Chondrocyte (in vitro differentiated cells): ENCODE measurements around the gene NOSTRIN. TPM values are rescaled to one million over a fixed set of nuclear protein-coding genes. Genes with fewer than 3 reads are reported as not detected.

ENCODE experiments used
- DNase-seq: peaks from one replicate; pipeline ENCODE4 v3.0.0; 2021; ENCODE audit warnings: mixed read lengths, low spot score
- H3K27ac Mint-ChIP-seq: one replicate; pipeline ENCODE4 v1.8.0; 2021; ENCODE audit warnings: mild to moderate bottlenecking, moderate library complexity, mixed read lengths; ENCODE audit not compliant: unreplicated experiment
- H3K27me3 Mint-ChIP-seq: 2 replicates; pipeline ENCODE4 v1.8.0; 2021; ENCODE audit warnings: low read depth, mixed read lengths
- H3K36me3 Mint-ChIP-seq: 2 replicates; pipeline ENCODE4 v1.8.0; 2021; ENCODE audit warnings: low read depth, mixed read lengths
- H3K4me1 Mint-ChIP-seq: 2 replicates; pipeline ENCODE4 v1.8.0; 2021; ENCODE audit warnings: low read depth, mild to moderate bottlenecking, mixed read lengths
- H3K4me3 Mint-ChIP-seq: one replicate; pipeline ENCODE4 v1.8.0; 2021; ENCODE audit warnings: mild to moderate bottlenecking, moderate library complexity, mixed read lengths; ENCODE audit not compliant: unreplicated experiment
- H3K9me3 Mint-ChIP-seq: 2 replicates; pipeline ENCODE4 v1.8.0; 2021; ENCODE audit warnings: low read depth, mixed read lengths
- total RNA-seq: library from RNA; stranded (reverse); gene quantifications from 3 replicates; pipeline ENCODE4 v1.2.1, GENCODE V29; 2021
- TF ChIP-seq, protein P1 (sequence below): fragments of 200-600 bp; sonication (generic); IDR thresholded peaks from 2 replicates; pipeline ENCODE4 v1.5.0; 2021; ENCODE audit warnings: antibody characterized with exemption, mild to moderate bottlenecking, moderate library complexity

The NOSTRIN gene
- total RNA-seq, 1 donor from 2014 or later, result 0.27 TPM

DNA sequence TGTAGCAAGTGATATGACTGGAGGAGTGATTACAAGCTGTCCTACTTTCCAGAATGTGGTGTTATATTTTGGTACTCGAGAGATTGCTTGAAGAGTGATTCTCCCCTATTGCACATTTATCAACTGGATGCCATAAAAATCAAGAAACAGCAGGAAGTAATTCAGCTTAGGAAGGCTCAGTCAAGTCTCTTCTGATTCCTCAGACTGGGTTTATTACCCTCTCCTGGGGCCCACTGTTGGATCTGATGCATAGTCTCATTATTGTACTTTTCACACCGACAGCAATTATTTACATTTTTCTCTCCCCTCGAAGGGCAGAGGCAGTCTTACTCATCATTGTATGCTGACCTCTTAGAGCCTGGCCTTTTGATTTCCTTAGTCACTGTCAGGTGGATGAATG is 9.3 kb downstream of the NOSTRIN start:
- Mint-ChIP-seq H3K27me3 (no peaks in the 10 kb centered on the region), H3K36me3 (no peaks in the 10 kb centered on the region), H3K4me3 (no peak overlapping the region), H3K4me1 (peaks cover 5% of the 10 kb centered on the region), H3K9me3 (no peaks in the 10 kb centered on the region), H3K27ac (no peak overlapping the region)
- DNase-seq, result no peak
- TF ChIP-seq, protein P1, sequence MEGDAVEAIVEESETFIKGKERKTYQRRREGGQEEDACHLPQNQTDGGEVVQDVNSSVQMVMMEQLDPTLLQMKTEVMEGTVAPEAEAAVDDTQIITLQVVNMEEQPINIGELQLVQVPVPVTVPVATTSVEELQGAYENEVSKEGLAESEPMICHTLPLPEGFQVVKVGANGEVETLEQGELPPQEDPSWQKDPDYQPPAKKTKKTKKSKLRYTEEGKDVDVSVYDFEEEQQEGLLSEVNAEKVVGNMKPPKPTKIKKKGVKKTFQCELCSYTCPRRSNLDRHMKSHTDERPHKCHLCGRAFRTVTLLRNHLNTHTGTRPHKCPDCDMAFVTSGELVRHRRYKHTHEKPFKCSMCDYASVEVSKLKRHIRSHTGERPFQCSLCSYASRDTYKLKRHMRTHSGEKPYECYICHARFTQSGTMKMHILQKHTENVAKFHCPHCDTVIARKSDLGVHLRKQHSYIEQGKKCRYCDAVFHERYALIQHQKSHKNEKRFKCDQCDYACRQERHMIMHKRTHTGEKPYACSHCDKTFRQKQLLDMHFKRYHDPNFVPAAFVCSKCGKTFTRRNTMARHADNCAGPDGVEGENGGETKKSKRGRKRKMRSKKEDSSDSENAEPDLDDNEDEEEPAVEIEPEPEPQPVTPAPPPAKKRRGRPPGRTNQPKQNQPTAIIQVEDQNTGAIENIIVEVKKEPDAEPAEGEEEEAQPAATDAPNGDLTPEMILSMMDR, result no peak

DNA sequence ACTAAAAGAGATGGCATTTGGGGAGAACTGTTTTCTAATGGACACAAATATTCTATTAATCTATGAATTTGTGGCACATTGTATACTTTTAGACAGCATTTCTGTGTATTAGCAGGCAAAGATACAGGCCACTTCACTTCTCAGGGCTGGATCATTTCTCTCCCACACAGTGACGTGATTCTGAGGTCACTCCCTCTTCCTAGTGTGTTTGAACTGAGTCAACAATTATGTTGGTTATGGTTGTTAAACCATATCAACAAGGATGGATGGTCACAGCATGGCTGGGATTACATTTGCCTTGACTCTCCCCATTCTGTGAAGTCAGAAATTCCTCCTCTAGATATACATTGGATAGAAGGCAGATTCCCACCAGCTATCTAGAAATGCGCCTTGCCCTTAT is 11.6 kb downstream of the NOSTRIN start:
- H3K4me1 Mint-ChIP-seq, result peaks cover 9% of the 10 kb centered on the region
- H3K9me3 Mint-ChIP-seq, result no peaks in the 10 kb centered on the region
- H3K36me3 Mint-ChIP-seq, result no peaks in the 10 kb centered on the region
- H3K27me3 Mint-ChIP-seq, result no peaks in the 10 kb centered on the region
- no peak overlapping the region for H3K4me3 Mint-ChIP-seq
- DNase-seq, result no peak
- no peak overlapping the region for H3K27ac Mint-ChIP-seq
- TF ChIP-seq, protein P1, result no peak

DNA sequence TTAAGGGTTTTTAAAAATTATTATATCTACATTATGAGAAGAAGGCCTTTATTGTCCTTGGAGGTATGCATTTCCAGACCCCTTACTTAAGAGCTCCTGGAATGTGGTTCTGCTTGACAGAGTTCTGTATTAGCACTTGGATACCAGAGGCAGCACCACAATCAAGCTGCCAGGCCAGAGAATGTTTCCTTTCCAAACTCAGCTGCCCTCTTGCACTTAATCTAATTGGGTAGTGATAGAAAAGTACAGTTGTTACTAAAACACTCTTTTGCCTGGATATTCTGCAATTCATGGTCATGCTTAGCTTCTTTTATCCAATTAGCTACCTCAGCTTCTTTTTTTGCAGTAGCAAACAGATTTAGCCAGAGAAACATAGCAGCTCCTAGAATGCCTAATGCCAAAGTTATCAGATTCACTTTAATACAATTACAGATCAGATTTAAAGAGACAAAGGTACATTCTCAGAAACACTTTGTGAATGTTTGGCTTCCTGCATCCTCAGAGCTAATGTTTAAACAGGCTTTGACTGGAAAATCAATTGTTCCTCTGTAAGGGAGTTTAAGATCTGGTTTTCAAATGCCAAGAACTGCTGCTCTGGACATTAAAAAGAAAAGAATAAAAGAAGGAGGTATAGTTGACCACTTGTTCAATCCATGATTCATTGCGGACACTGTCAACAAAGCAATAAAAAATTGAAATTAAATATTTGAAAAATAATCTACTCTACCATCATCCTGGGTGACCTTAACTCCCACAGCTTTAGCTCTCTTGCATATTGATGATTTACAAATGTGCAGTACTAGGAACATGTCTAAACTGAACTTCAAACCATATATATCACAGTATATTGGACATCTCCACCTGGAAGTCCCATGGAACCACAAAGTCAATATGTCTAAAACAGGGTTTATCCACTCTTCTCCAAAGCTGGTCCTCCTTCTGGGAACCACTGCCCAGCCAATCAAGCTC is 12.8 kb downstream of the NOSTRIN start:
- H3K36me3 Mint-ChIP-seq, result no peaks in the 10 kb centered on the region
- H3K4me1 Mint-ChIP-seq, result peaks cover 16% of the 10 kb centered on the region
- no peak for DNase-seq
- TF ChIP-seq, protein P1, result no peak
- H3K9me3 Mint-ChIP-seq, result no peaks in the 10 kb centered on the region
- H3K4me3 Mint-ChIP-seq, result no peak overlapping the region
- no peaks in the 10 kb centered on the region for H3K27me3 Mint-ChIP-seq
- H3K27ac Mint-ChIP-seq, result no peak overlapping the region

DNA sequence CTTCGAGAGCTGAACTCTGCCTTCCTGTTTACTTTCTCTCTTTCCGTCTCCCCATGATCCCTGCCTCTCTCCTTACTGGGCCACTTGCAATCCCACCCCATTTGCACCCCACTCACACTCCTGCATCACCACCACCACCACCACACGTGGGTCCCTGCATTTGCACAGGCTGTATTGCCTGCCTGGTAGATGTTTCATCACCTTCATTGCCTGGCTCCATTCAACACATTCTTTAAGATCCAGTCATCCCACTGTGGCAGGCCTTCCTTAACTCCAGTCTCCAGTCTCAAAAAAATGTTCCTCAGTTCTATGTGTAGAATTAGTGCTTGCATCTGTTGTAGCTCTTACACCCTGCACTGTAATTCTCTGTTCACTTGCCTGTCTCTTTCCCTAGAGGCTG is 13.9 kb downstream of the NOSTRIN start:
- no peak for DNase-seq
- Mint-ChIP-seq H3K36me3 (no peaks in the 10 kb centered on the region), H3K4me3 (no peak overlapping the region), H3K4me1 (peaks cover 16% of the 10 kb centered on the region), H3K27ac (peak overlapping the region; percentile 80), H3K9me3 (no peaks in the 10 kb centered on the region), H3K27me3 (no peaks in the 10 kb centered on the region)
- TF ChIP-seq, protein P1, result no peak

DNA sequence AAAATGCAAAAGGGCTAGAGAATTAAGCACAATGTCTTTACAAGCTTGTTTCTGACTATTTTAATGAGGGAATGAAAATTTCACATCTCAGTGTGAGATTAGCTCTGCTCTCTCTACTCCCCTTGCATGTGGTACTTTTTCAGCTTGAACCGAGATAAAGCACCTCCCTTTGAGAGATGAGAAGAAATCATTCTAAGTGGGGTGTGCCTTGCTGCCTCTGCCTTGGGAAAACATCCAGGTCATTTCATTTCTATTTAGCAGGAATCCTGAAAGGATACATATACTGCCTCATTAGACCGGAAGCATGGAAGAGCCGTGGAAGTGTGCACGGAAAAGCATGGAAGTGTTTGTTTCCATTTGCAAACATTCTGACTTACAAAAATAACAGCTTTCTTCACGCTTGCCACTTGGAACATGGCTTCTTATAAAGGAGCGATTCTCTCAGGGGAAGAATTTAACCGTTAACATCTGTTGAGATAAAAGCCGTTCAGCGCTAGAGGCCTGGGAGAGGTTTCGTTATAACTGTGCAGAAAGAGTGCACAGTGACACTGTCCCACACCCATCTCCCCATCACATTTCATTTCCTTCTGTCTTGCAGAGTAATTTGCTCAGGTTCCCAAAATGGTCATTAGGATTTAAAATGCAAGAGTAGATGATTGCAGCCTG is 16.7 kb downstream of the NOSTRIN start:
- Mint-ChIP-seq H3K4me1 (peaks cover 16% of the 10 kb centered on the region), H3K27me3 (no peaks in the 10 kb centered on the region), H3K4me3 (peak overlapping the region; percentile 41), H3K36me3 (no peaks in the 10 kb centered on the region), H3K9me3 (no peaks in the 10 kb centered on the region), H3K27ac (no peak overlapping the region)
- TF ChIP-seq, protein P1, result no peak
- no peak for DNase-seq
